ENCODE results near the gene SMIM24.

The SMIM24 gene

DNA sequence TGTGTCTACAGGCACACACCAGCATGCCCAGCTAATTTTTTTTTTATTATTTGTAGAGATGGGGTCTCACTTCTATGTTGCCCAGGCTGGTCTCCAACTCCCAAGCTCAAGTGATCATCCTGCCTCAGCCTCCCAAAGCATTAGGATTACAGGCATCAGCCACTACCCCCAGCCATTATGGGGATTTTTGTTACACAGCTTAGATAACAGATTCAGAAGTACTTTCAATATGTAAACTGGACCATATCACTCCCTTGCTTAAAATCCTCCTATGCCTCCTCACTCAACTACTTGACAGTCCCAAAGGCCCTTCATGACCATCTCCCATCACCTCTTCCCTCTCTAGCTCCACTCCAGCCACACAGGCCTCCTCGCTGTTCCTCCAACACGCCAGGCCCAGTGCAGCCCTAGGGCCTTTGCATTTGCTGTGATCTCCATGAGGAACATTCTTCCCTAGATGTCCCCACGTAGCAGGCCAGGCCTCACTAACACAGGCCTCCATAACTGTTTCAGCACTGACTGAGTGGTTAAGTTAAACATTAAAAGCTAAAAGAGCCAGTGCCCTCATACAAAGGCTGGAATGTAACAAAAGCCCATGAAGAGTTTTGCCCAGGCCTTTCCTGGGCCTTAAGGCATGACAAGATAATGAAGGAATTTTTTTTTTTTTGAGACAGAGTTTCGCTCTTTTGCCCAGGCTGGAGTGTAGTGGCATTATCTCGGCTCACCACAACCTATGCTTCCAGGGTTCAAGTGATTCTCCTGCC, 17.6 kb upstream of the SMIM24 start:
- no peak for DNase-seq (ENCODE audit: low read depth in 2 of 2)

DNA sequence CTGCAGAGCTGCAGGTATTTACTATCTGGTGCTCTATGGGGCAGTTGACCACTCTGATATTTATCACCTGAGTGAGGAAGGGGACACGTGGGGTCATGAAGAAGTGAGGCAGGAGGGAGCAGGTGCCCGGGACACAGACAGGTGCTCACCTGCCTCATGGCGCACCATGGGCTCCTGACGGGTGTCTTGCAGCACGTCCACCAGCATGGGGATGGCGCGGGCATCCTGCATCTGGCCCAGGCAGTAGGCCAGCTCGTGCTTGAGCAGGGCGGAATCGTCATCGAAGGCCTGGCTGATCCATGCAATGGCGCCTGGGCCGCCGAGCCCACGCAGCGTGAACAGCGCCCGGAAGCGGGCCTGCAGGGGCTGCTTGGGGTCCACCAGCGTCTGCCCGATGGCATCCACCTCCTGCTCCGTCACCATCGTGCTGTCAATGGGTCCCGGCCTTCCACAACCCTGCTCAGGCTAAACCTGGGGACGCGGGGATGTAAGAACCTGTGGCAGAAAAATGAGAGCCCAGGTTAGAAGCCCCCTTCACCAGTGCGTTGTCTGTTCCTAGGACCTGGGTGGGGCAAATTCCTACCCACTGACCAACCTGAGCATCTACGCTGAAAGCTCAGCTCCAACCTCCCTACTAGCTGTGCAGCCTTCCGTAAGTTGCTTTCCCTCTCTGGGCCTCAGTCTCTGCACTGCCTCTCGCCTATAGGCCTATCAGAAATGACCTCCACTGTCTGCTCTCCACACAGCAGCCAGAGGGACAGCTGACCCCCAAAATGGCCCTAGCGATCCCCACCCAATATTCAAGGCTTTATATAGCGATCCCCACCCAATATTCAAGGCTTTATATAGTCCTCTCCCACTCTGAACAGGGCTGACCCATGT, 16.3 kb upstream of the SMIM24 start:
- no peak for DNase-seq (ENCODE audit: low read depth in 2 of 2)

DNA sequence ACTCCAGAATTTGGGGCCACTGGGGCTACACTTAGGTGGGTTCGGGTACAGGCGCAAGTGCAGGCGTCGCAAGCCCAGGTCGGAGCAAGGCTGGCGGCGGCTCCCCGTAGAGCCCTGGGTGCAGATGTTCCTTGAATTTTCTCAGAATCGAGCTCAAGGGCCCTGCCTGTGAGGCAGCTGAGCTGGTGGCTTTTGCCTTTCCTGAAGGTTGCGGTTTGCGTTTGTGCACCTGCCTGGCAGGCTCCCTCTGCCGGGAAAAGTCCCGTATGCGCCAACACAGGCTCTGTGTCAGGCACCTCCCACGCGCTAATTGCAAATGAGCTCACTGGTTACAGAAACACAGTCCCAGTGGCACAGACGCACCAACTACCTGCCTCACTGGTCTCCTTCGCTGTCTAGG, 14.2 kb upstream of the SMIM24 start:
- DNase-seq (ENCODE audit: low read depth in 2 of 2) = peak; percentile 34 to 53

DNA sequence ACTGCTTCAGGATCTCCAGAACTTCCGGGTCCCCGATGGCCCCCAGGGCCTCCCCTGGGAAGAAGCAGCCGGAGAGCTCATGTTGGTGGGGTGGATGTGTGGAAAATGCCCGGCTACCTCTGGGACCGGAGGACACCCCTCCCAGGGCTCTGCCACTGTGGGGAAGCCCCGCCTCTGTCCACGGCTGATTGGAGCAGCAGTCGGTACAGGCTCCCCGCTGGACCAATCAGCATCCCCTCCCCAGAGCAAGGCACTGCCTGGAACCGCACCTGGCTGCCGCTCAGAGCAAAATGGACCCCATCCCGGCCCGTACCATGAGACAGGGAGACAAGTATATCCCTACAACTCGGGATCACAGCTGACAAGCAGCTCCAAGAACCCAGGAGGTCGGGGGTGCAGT, 13.7 kb upstream of the SMIM24 start:
- no peak for DNase-seq (ENCODE audit: low read depth in 2 of 2)

DNA sequence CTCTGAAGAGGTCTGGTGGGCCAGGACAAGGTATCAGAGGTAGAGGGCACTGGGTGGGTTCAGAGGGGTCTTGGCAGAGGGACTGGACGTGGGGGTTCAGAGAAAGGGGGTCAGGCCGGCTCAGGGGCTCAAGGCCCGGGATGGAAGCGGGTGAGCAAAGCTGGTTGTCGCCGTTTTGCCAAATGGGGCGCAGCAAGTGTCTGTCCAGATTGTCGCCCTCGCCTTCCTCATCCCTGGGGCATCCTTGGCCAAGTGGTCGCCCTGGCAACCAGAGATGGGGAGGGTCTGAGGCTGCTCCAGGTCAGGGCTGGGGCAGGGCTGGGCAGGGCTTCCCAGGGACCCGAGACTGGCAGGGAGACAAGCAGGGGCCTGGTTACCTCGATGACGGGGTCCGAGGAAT, 13.3 kb upstream of the SMIM24 start:
- DNase-seq (ENCODE audit: low read depth in 2 of 2) = no peak

DNA sequence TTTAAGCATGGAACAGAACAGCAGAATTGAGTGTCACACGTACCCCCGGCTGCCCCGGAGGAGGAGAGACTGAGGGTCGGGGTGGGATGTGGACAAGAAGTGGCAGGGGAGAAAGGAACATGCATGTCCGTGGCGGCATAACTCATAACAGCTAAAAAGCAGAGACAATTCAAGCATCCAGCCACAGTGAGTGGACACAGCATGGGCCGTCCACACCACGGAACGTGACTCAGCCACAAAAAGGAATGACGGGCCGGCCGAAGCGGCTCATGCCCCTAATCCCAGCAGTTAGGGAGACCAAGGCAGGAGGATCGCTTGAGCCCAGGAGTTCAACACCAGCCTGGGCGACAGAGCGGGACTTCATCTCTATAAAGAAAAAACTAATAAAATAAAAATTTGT, 12.6 kb upstream of the SMIM24 start:
- DNase-seq (ENCODE audit: low read depth in 2 of 2) = no peak

DNA sequence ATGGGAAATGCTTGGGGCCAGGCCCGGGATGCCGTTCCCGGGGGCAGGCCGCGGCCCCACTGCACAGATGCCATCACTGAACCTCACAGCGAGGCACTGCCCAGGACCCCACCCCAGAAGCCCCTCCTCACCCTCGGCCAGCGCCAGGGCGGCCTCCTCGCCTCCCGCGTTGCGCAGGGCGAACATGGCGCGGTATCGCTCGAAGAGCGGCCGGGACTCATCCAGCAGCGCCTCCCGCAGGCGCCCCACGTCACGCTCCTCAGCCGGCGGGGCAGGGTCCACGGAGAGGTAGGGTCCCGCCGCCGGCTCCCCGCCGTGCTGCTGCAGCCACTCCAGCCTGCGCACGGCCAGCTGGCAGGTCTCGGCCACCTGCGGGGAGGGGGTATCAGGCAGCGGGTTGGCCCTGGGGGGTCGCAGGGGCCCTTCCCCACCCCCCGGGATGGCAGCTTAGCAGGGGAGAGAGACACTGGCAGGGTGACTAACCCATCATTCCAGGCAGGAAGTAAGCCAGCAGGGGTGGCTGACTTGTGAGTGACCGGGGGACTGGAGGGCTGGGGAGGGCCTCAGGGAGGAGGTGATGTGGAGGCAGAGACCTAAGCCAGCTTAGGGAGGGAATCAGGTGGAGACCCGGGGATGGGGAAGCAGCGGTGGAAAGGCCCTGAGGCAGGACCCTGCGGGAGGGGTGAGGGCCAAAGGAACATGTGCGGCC, 12.0 kb upstream of the SMIM24 start:
- no peak for DNase-seq (ENCODE audit: low read depth in 2 of 2)

DNA sequence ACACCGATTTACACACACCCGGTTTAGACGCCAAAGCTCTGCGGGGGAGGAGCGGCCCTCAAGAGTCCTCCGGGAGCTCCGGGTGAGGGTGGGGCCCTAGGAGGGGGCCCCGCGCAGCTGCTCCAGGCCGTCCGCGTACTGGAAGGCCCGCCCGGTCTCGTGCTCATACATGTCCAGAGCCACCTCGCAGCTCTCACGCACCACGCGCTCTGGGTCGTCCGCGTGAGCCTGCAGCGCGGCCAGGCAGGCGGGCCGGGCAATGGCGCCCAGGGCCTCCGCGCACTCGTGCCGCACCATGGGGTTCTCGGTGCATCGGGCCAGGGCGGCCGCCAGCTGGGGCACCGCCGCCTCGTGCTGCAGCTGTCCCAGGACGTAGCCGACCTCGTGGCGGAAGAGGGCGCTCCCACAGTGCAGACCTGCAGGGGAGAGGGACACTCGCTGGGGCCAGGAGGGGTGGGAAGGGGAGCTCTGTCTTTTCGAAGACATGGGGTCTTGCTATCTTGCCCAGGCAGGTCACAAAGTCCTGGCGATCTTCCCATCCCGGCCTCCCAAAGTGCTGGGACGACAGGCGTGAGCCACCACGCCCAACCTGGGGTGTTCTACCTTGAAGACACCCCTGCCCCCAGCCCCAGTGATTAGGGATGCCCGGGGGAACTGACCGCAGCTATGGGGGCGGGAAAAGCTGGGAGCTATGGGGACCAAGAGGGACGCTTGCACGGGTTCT, 11.2 kb upstream of the SMIM24 start:
- DNase-seq (ENCODE audit: low read depth in 2 of 2) = no peak

DNA sequence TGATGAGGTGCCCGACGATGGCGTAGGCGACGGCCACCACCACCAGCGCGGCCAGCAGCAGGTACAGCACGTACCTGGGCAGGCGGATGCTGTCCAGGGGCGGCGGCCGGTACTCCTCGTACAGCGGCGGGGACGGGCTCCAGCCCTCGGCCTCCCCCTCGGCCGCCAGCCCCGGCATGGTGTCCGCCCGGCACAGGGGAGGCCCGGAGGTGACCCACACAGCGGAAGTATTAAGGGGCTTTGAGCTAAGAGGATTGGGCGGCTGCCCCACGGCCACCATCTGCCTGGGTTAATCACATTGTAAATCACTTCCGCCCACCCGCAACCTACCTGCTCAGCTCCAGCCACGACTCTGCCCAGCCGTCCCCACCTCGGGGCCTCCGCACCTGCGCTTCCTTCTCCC, 2.9 kb upstream of the SMIM24 start, which contains the start of gene SMIM44:
TSS of gene SMIM44 (minus strand) at position 216 of the 403 bp plus-strand sequence. CDS start at position 178, 38 bp downstream.
- no peak for DNase-seq (ENCODE audit: low read depth in 2 of 2)

DNA sequence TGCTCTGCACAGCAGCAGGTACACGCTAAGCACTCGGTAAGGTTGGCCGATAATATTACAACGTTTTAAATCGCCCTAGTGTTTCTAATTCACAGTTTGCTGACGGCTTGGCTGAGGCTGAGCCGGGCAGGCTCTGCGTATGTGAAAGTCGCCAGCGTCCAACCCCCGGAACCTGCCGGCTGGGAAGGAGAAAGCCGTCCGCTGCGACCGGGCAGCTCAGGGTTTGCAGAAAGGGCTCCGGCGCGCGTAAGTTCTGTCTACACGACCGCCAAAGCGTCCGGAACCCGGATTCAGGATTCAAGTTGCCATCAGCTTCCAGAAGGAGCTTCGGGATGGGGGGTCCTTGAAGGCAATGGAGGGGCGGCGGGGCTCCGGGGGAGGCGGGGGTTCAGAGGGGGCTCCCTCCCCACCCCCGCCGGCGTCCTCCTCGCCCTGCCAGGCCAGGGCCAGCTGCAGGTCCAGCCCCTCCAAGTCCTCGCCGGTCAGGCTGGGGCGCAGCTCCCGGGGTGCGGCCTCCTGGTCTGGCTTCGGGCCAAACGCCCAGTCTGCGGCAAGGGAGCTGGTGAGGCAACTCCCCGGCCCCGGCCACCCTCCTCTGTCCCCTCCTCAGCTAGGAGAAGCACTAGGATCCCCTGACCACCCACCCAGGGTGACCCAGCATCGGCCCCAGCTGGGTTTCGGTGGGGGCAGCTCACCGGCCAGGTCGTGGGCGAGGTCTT, 2.3 kb upstream of the SMIM24 start:
- no peak for DNase-seq (ENCODE audit: low read depth in 2 of 2)

DNA sequence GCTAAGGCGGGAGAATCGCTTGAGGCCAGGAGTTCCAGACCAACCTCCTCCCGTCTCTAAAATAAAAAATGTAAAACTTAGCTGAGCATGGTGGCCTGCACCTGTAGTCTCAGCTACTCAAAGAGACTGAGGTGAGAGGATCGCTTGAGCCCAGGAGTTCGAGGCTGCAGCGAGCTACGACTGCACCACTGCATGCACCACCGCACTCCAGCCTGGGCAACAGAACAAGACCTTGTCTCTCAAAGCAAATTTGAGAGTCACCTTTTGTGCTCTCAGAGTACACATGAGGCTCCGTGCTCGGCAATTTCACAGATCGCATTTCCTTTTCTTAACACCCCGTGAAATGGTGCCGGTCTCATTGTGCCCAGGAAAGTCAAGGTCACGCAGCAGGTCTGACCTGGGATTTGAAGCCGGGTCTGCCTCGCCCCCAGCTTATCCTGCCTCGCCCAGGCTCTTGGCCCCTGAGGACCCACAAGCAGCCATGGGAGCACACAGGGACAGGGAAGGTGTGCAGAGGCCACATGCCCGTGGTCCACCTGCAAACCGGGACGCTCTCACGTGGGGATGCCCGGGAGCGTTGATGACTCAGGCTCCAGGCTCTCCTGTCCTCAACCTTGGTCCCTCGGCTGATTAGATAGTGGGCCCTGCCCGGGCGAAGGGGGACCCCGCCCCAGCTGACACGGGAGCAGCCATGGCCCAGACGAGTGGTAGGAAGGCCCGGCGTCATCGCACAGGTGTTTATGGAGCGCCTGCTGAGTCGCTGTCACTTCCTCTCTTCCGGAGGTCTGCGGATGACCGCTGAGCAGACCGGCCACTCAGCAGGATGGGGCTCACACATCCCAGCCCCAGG, 1.1 kb upstream of the SMIM24 start:
- no peak for DNase-seq (ENCODE audit: low read depth in 2 of 2)

DNA sequence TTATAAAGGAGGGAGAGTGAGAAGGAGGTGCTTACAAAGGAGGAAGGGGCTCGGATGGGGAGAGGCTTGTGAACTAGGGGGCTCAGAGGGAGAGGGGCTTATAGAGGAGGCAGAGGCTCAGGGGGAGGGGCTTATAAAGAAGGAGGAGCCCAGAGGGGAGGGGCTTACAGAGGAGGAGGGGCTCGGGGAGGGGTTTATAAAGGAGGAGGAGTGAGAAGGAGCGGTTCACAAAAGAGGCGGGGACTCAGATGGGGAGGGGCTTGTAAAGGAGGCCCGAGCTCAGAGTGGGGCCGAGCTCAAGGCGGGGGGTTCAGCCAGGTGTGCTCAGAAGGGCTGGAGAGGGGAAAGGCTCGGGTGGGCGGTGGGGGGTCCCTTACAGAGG, 500 bp downstream of the SMIM24 start:
- no peak for DNase-seq (ENCODE audit: low read depth in 2 of 2)

DNA sequence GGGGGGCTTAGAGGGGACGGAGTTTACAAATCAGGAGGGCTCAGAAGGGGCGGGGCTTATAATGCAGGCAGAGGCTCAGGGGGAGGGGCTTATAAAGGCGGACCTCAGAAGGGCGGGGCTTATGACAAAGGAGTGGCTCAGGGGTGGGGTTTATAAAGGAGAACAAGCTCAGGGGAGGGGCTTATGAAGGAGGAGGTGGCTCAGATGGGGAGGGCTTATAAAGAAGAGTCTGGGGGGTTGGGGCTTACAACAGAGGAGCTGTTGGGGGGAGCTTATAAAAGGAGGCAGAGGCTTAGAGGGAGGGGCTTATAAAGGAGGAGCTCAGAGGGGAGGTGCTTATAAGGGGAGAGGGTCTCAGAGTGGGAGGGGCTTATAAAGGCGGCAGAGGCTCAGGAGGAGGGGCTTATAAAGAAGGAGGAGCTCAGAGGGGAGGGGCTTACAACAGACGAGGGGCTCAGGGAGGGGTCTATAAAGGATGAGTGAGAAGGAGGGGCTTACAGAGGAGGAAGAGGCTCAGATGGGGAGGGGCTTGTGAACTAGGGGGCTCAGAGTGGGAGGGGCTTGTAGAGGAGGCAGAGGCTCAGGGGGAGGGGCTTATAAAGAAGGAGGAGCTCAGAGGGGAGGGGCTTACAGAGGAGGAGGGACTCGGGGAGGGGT, 1.0 kb downstream of the SMIM24 start:
- DNase-seq (ENCODE audit: low read depth in 2 of 2) = no peak

DNA sequence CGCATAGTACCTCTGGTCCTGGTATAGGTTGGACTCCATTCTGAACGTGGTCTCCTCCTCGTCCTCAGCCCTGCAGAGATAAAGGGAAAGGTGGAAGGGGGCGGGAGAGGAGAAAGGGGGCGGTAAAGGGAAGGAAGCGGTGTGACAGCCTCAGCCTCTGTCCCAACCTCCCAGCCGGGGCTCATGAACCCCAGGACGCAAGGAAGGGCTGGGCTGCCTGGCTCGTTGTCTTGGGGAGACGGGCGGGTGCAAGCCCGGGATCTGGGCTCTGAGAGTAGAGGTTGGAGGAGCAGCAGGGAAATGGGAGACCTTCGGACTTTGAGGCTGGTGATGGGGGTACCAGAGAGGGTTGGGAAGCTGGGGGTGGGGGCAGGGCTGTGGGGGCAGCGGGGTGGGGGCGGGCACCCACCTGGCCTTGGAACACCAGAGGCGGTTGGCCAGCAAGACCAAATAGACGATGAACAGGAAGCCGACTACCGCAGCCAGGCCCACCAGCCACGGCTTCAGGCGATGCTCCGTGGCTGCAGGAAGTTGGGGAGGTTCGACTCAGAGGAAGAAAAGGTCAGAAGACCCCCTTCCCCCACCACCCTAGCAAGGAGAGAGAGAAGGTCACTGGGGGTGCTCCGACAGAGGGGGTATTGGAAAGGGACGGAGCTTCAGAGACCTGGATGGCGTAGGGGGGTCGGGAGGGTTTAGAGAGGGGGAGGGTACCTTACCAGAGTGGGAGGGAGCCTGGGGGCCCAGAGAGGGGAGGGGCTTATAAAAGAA, 1.7 kb downstream of the SMIM24 start:
- DNase-seq (ENCODE audit: low read depth in 2 of 2) = no peak

DNA sequence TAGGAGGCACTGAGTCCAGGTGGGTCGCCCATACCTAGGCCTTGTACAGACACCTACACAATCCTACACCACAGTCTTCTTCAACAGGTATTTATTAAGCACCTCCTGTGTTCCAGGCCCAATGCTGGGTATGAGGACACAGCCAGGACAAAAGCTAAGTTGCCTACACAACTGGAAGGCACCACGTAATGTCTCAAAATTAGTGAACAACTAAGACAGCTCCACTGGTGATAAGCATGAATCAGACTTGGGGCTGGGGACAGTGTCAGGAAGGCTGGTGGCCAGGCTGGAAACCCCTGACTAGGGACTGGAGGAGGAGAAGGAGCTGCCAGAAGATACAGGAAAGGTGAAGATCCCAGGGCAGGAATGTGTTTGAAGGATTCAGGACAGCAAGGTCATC, 2.4 kb downstream of the SMIM24 start:
- no peak for DNase-seq (ENCODE audit: low read depth in 2 of 2)

DNA sequence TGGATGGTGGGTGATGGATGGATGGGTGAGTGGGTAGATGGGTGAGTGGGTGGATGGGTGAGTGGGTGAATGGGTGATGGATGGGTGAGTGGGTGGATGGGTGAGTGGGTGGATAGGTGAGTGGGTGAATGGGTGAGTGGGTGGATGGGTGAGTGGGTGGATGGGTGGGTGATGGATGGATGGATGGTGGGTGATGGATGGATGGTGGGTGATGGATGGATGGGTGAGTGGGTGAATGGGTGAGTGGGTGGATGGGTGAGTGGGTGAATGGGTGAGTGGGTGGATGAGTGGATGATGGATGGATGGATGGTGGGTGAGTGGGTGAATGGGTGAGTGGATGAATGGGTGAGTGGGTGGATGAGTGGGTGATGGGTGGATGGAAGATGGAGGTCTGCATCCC, 2.8 kb downstream of the SMIM24 start:
- no peak for DNase-seq (ENCODE audit: low read depth in 2 of 2)

DNA sequence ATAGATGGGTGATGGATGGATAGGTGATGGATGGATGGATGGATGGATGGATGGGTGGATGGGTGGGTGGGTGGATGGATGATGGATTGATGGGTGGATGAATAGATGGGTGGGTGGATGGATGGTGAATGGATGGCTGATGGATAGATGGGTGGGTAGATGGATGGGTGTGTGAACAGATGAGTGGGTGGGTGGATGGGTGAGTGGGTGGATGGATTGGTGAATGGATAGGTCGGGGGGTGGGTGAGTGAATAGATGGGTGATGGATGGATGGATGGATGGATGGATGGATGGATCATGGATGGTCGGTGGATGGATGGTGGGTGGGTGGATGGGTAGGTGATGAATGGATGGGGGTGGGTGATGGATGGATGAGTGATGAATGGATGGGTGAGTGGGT, 3.5 kb downstream of the SMIM24 start:
- no peak for DNase-seq (ENCODE audit: low read depth in 2 of 2)

DNA sequence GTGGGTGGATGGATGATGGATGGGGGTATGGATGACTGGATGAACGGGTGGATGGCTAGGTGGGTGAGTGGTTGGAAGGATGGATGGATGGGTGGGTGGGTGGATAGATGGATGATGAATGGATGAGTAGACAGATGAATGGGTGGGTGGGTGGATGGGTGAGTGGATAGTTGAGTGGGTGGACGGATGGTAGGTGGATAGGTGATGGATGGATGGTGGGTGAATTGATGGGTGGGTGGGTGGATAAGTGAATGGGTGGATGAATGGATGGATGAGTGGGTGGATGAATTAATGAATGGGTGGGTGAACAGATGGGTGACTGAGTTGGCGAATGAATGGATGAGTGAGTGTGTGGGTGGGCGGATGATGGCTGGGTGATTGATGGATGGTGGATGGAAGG, 4.9 kb downstream of the SMIM24 start:
- no peak for DNase-seq (ENCODE audit: low read depth in 2 of 2)

DNA sequence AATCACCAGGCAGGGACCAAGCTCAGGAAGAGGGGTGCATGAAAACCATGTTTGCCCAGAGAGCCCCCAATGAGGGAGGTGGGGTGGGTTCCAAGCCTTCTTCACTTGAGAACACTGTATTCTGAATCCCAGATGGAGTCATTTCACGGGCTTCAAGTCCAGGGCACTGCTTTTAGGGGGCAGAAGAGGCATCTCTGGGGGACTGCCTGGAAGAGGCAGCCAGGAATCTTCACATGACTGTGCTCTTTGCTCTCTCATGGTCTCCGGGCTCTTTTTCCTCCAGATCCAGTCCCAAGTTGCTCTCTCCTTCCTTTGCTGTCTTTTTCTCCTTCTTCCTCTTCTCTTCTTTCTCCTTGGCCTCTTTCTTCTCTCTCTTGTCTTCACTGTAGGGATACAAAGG, 5.7 kb downstream of the SMIM24 start:
- DNase-seq (ENCODE audit: low read depth in 2 of 2) = no peak
